ENCODE measurements around the gene ANO1. TPM values are rescaled to one million over a fixed set of nuclear protein-coding genes. Genes with fewer than 3 reads are reported as not detected.

The ANO1 gene
- total and polyA plus RNA-seq, 2 donors (not counting 1 experiment from before 2014, with no cell fraction given): not detected

- WGBS (ENCODE audit: insufficient coverage): 76% methylated on average over 13 of the region's 15 CpGs
- ChIA-PET CTCF (interaction anchor here (0.9 kb wide), 1 partner anchor 22 kb away, joined by 5 read pairs; no protein-coding TSS in a partner anchor), POLR2A (no interaction called here)
- DNase-seq (no peak), ATAC-seq (ENCODE audit: low read depth) (no peak)
- no peaks in the 10 kb centered on the region for H3K4me1 Mint-ChIP-seq
- H3K4me1 ChIP-seq (ENCODE audit: control insufficient read depth in 2 of 2, insufficient read depth in 2 of 2, low read length in 2 of 2): no peaks in the 10 kb centered on the region
- no peak overlapping the region for H3K27ac ChIP-seq (ENCODE audit: low read length in 2 of 2)
- no peaks in the 10 kb centered on the region for H3K9me3 Mint-ChIP-seq (ENCODE audit: insufficient read depth)
- H3K9ac ChIP-seq (ENCODE audit: low read length): no peak overlapping the region
- H3K27ac Mint-ChIP-seq: no peak overlapping the region
- no peak overlapping the region for H3K4me3 Mint-ChIP-seq
- TF ChIP-seq EZH2 (IDR thresholded peaks at IDR 0.05; ENCODE audit: borderline replicate concordance, insufficient read depth, low read depth, low read length, poor library complexity, severe bottlenecking): no peak
- TF ChIP-seq CTCF (IDR thresholded peaks at IDR 0.05): no peak
- no peaks in the 10 kb centered on the region for H3K36me3 ChIP-seq (replicated peaks in 1 of 2; ENCODE audit: control extremely low read depth in 1 of 2, control insufficient read depth in 1 of 2, extremely low read depth in 1 of 2, insufficient read depth in 2 of 2, low read length in 1 of 2)
- intact Hi-C loops (cut with micrococcal nuclease): no loop called here
- H3K27me3 ChIP-seq (replicated peaks in 1 of 4; ENCODE audit: control extremely low read depth in 1 of 4, control insufficient read depth in 3 of 4, insufficient read depth in 4 of 4, low read length in 3 of 4): no peaks in the 10 kb centered on the region
- H2AFZ ChIP-seq (ENCODE audit: insufficient read depth, low read depth, low read length, poor library complexity, severe bottlenecking): no peak overlapping the region
- no peaks in the 10 kb centered on the region for H3K79me2 ChIP-seq (ENCODE audit: control insufficient read depth, insufficient read depth, low read length)
- H3K4me3 ChIP-seq (ENCODE audit: control extremely low read depth in 1 of 5, extremely low read depth in 1 of 5, insufficient read depth in 1 of 5, low read depth in 2 of 5, low read length in 4 of 5): no peak overlapping the region
- no peaks in the 10 kb centered on the region for H3K9me3 ChIP-seq (ENCODE audit: control extremely low read depth in 1 of 3, control insufficient read depth in 2 of 3, insufficient read depth in 1 of 3, low read length in 2 of 3)
- H4K20me1 ChIP-seq (ENCODE audit: control insufficient read depth, insufficient read depth, low read length, poor library complexity, severe bottlenecking): no peaks in the 10 kb centered on the region
- no peaks in the 10 kb centered on the region for H3K27me3 Mint-ChIP-seq
- H3K4me2 ChIP-seq (replicated peaks; ENCODE audit: low read depth, low read length, poor library complexity, severe bottlenecking): no peak overlapping the region
These were observed 97.2 kb downstream of the ANO1 start for GRCh38 chr11:70175236-70175698.

GRCh38 chr11:70176940-70177689, 99.0 kb downstream of the ANO1 start:
- Mint-ChIP-seq H3K27me3 (no peaks in the 10 kb centered on the region), H3K4me3 (no peak overlapping the region), H3K27ac (no peak overlapping the region), H3K9me3 (ENCODE audit: insufficient read depth) (no peaks in the 10 kb centered on the region), H3K4me1 (no peaks in the 10 kb centered on the region)
- Histone ChIP-seq H4K20me1 (ENCODE audit: control insufficient read depth, insufficient read depth, low read length, poor library complexity, severe bottlenecking) (no peaks in the 10 kb centered on the region), H3K4me1 (ENCODE audit: control insufficient read depth in 2 of 2, insufficient read depth in 2 of 2, low read length in 2 of 2) (no peaks in the 10 kb centered on the region), H3K4me2 (replicated peaks; ENCODE audit: low read depth, low read length, poor library complexity, severe bottlenecking) (no peak overlapping the region), H3K36me3 (replicated peaks in 1 of 2; ENCODE audit: control extremely low read depth in 1 of 2, control insufficient read depth in 1 of 2, extremely low read depth in 1 of 2, insufficient read depth in 2 of 2, low read length in 1 of 2) (no peaks in the 10 kb centered on the region), H3K27ac (ENCODE audit: low read length in 2 of 2) (no peak overlapping the region), H3K9ac (ENCODE audit: low read length) (no peak overlapping the region), H3K4me3 (ENCODE audit: control extremely low read depth in 1 of 5, extremely low read depth in 1 of 5, insufficient read depth in 1 of 5, low read depth in 2 of 5, low read length in 4 of 5) (no peak overlapping the region), H3K27me3 (replicated peaks in 1 of 4; ENCODE audit: control extremely low read depth in 1 of 4, control insufficient read depth in 3 of 4, insufficient read depth in 4 of 4, low read length in 3 of 4) (peaks cover 0 to 4% (median 0%) of the 10 kb centered on the region in 4 experiments), H3K9me3 (ENCODE audit: control extremely low read depth in 1 of 3, control insufficient read depth in 2 of 3, insufficient read depth in 1 of 3, low read length in 2 of 3) (no peaks in the 10 kb centered on the region), H3K79me2 (ENCODE audit: control insufficient read depth, insufficient read depth, low read length) (no peaks in the 10 kb centered on the region), H2AFZ (ENCODE audit: insufficient read depth, low read depth, low read length, poor library complexity, severe bottlenecking) (no peak overlapping the region)
- POLR2A ChIA-PET: no interaction called here
- WGBS (ENCODE audit: insufficient coverage): 89% methylated on average over 36 of the region's 39 CpGs
- TF ChIP-seq EZH2 (IDR thresholded peaks at IDR 0.05; ENCODE audit: borderline replicate concordance, insufficient read depth, low read depth, low read length, poor library complexity, severe bottlenecking): no peak
- peak; percentile 59 for TF ChIP-seq CTCF (IDR thresholded peaks at IDR 0.05)
- ATAC-seq (ENCODE audit: low read depth): peak; percentile 41
- peak; percentile 37 for DNase-seq
- intact Hi-C loops (cut with micrococcal nuclease): no loop called here
- CTCF ChIA-PET: interaction anchor here (0.6 kb wide), 1 partner anchor 18 kb away, joined by 3 read pairs; no protein-coding TSS in a partner anchor

Data from B cell (primary cell).